Gastrocnemius medialis (tissue), 4 donors: ENCODE data around the gene PPP1R18.

Experiments
- POLR2A ChIP-seq, 2 donors: fragments of 450-650 bp; IDR thresholded peaks; one replicate each; pipeline ENCODE4 v1.6.1; 2017; ENCODE audit warnings: antibody characterized with exemption in 2 of 2, mild to moderate bottlenecking in 2 of 2, moderate library complexity in 2 of 2
- TF ChIP-seq, protein P1 (sequence below), 5 experiments: fragments of 450-650 bp in 3 of 5; fragments of 200-600 bp in 2 of 5; sonication (generic) in 2 of 5; IDR thresholded peaks in 4 of 5; conservative IDR thresholded peaks in 1 of 5; 1 replicate in 4 of 5; 2 replicates in 1 of 5; pipeline ENCODE4 v1.5.1; 2016 to 2019; ENCODE audit warnings: antibody characterized with exemption in 5 of 5, mild to moderate bottlenecking in 3 of 5, moderate library complexity in 3 of 5

DNA sequence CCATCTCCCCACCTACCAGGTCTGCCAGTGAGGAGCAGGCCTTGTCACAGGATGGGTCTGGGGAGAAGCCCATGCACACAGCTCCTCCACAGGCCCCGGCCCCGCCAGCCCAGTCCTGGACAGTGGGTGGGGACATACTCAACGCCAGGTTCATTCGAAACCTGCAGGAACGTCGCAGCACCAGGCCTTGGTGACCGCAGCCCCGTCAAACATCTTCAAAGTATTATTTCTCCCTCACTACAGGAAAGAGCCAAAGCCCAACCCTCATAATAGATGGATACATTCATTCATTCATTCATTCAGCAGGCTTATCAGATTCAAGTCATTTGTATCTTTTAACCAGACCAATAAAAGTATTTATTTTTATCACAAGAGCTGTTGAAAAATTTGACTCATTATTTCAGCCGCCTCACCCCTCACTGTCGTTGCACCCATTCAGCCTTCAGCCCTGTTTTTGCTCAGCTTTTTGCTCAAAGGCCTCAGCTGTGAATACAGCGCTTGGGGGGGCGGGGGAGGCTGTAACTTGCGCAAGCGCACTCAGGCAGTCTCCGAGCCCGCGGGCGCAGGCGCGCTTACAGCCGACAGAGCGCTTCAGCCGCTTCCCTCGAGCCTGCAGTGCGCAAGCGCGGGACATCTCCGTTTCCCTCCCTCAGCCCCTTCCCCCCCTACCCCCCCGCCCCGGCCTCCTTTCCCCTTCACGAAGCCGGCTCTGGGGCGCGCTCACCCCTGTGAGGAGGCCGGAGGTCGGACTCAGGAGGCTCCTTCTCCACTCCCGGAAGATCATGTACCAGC, 39.8 kb downstream of the PPP1R18 start, which contains the start of gene C6orf136:
- TF ChIP-seq, protein P1, sequence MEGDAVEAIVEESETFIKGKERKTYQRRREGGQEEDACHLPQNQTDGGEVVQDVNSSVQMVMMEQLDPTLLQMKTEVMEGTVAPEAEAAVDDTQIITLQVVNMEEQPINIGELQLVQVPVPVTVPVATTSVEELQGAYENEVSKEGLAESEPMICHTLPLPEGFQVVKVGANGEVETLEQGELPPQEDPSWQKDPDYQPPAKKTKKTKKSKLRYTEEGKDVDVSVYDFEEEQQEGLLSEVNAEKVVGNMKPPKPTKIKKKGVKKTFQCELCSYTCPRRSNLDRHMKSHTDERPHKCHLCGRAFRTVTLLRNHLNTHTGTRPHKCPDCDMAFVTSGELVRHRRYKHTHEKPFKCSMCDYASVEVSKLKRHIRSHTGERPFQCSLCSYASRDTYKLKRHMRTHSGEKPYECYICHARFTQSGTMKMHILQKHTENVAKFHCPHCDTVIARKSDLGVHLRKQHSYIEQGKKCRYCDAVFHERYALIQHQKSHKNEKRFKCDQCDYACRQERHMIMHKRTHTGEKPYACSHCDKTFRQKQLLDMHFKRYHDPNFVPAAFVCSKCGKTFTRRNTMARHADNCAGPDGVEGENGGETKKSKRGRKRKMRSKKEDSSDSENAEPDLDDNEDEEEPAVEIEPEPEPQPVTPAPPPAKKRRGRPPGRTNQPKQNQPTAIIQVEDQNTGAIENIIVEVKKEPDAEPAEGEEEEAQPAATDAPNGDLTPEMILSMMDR (IDR thresholded peaks at IDR 0.05 in 4 of 5, conservative IDR thresholded peaks at IDR 0.05 in 1 of 5) = no peak
- no peak for TF ChIP-seq POLR2A (IDR thresholded peaks at IDR 0.05)
